HG03469 (cell line): Measurements from ENCODE around the gene APOB.

Experiments
- ATAC-seq: cut with Tn5 transposase; IDR thresholded peaks from one replicate; pipeline ENCODE4 v1.9.1; 2021; ENCODE audit warnings: mild to moderate bottlenecking, moderate library complexity, moderate number of reproducible peaks; ENCODE audit not compliant: unreplicated experiment

Gene APOB

GRCh38 chr2:21043744-21044532 is at the start of gene APOB:
TSS of gene APOB (minus strand) at chr2:21044073. CDS start at chr2:21043945, 128 bp downstream.
- no peak for ATAC-seq

GRCh38 chr2:21092308-21092869 is 48.5 kb upstream of the APOB start:
- no peak for ATAC-seq

GRCh38 chr2:21084401-21084800 is 40.5 kb upstream of the APOB start:
- no peak for ATAC-seq

- no peak for ATAC-seq
Measured at GRCh38 chr2:21083482-21083881, 39.6 kb upstream of the APOB start.

- ATAC-seq, result no peak
Measured at GRCh38 chr2:21078296-21078695, 34.4 kb upstream of the APOB start.

- ATAC-seq, result no peak
Measured at GRCh38 chr2:21072477-21073242, 28.8 kb upstream of the APOB start.

GRCh38 chr2:21070341-21071257 is 26.7 kb upstream of the APOB start:
- ATAC-seq, result no peak

- no peak for ATAC-seq
Measured at GRCh38 chr2:21069746-21070340, 26.0 kb upstream of the APOB start.

GRCh38 chr2:21067859-21068537 is 24.1 kb upstream of the APOB start:
- ATAC-seq, result no peak

GRCh38 chr2:21067125-21067524 is 23.3 kb upstream of the APOB start:
- ATAC-seq, result no peak

GRCh38 chr2:21059885-21060610 is 16.2 kb upstream of the APOB start:
- ATAC-seq, result no peak

- ATAC-seq, result no peak
Measured at GRCh38 chr2:21057097-21057496, 13.2 kb upstream of the APOB start.

GRCh38 chr2:21055879-21056790 is 12.3 kb upstream of the APOB start:
- no peak for ATAC-seq

GRCh38 chr2:21055451-21055850 is 11.6 kb upstream of the APOB start:
- no peak for ATAC-seq

- ATAC-seq, result no peak
Measured at GRCh38 chr2:21054011-21054410, 10.1 kb upstream of the APOB start.

GRCh38 chr2:21052044-21052443 is 8.2 kb upstream of the APOB start:
- no peak for ATAC-seq

GRCh38 chr2:21050164-21050563 is 6.3 kb upstream of the APOB start:
- ATAC-seq, result no peak
